ENCODE measurements around the gene NELFCD.
"Not testable (repeated sequence)": the region's sequence is repeated elsewhere in the genome, so short reads cannot be mapped to it uniquely, and the experiment has no call there.

The NELFCD gene

DNA sequence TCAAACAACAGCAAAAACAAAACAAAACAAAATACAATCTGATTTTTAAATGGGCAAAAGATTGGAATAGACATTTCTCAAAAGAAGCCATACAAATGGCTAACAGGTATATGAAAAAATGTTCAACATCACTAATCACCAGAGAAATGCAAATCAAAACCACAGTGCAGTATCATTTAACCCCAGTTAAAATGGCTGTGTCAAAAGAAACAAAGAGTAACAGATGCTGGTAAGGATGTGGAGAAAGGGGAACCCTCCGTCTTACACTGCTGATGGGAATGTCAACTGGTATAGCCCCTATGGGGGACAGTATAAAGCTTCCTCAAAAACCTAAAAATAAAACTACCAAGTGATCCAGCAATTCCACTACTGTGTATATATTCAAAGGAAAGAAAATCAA, 10.9 kb upstream of the NELFCD start:
- no peak for DNase-seq
- in situ Hi-C loops (cut with MboI; ENCODE audit: low pct_unique_long_range_greater_than_20kb, low sequenced_read_pairs), result no loop called here

GRCh38 chr20:58971429-58971828, 9.6 kb upstream of the NELFCD start:
- in situ Hi-C loops (cut with MboI; ENCODE audit: low pct_unique_long_range_greater_than_20kb, low sequenced_read_pairs), result no loop called here
- DNase-seq, result no peak

DNA sequence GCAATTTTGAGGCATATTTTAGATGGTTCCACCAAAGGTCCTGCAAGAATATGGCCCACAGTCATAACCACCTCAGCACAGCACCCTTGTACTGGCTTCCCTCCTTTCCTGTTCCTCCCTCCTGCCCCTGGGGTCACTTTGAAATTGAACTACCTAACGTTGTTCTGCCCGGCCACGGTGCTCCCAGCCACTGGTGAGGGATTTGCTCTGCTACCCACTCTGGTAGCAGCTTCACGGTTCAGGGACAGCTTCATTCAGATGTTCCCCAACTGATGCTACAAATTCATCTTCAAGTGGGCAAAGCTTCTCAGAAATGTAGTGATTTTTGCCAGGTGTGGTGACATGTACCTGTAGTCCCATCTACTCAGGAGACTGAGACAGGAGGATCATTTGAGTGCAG, 7.9 kb upstream of the NELFCD start:
- in situ Hi-C loops (cut with MboI; ENCODE audit: low pct_unique_long_range_greater_than_20kb, low sequenced_read_pairs), result no loop called here
- DNase-seq, result no peak

GRCh38 chr20:58973866-58974265, 7.2 kb upstream of the NELFCD start:
- no peak for DNase-seq
- in situ Hi-C loops (cut with MboI; ENCODE audit: low pct_unique_long_range_greater_than_20kb, low sequenced_read_pairs), result no loop called here

DNA sequence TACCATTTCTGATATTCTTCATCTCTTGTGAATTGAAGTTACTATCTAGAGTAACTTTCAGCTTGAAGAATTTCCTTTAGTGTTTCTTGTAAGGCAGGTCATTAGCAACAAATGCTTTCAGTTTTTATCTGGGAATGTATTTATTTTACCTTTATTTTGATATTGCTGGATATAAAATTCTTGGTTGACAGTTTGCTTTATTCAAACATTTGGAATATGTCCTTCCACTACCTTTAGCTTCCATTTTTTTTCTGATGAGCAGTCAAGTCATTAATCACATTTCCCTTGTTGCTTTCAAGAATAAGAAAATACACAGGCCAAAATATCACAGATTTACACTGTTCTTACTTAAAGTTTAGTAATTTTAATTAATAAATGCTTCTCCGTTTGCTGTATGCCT, 5.7 kb upstream of the NELFCD start:
- in situ Hi-C loops (cut with MboI; ENCODE audit: low pct_unique_long_range_greater_than_20kb, low sequenced_read_pairs), result no loop called here
- DNase-seq, result no peak

DNA sequence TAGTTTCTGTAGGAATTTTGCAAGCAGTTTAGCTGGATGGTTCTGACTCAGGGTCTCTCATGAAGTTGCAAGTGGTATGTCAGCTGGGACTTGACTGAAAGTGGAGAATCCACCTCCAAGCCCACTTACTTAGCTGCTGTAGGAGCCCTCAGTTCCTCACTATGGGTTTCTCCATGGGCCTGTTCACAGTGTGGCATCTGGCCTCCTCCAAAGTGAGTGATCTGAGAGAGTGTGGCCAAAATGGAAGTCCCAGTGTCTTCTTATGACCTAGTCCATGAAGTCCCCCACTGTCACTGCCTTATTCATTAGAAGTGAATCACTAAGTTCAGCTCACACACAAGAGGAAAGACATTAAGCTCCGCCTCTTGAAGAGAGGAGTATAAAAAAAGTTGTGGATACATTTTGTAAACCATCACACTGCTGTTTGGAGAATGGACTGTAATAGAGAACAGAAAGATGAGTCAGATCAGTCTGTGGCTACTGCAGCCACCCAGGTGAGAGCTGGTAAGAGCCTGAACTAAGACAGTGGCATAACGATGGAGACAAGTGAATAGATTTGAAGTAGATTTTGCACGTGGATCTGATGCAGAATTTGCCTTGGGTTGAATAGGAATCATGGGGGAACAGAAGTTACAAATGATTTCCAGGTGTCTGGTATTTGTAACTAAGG, 4.9 kb upstream of the NELFCD start:
- in situ Hi-C loops (cut with MboI; ENCODE audit: low pct_unique_long_range_greater_than_20kb, low sequenced_read_pairs), result no loop called here
- no peak for DNase-seq

DNA sequence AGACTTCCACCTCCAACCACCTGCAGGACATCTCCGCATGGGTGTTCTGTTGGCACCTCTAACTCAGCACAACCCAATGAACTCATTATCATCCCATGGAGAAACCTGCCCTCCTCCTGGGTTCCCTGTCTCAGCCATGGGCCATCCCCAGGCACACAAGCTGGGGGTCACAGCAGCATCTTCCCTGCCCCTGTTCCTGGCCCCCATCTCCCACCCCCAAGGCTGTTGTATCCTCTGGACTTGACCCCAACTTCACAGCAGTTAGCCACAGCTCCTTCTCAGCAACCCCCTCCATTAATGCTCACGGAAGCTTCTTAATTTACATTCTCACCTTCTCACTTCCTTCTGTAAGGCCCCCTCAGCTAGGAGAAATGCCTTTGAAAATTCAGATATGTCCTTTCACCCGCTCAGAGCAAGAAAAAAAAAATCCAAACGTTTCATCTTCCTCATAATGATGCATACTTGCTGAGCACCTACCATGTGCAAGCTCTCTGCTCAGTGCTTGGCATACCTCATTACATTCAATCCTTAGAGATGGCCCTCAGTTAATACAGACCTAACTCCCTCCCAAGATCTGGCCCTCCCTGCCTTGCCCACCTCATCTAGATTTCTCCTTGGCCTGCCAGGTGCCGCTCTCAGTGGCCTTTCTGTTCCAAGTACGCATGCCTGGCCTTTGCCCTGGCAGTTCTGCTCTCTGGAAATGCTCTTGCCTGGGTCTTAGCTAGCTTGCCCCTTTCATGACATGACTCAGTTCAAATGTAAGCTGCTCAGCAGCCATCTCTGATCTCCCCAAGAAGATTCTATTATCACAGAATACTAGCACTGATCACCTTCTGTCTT, 2.5 kb upstream of the NELFCD start:
- in situ Hi-C loops (cut with MboI; ENCODE audit: low pct_unique_long_range_greater_than_20kb, low sequenced_read_pairs), result no loop called here

DNA sequence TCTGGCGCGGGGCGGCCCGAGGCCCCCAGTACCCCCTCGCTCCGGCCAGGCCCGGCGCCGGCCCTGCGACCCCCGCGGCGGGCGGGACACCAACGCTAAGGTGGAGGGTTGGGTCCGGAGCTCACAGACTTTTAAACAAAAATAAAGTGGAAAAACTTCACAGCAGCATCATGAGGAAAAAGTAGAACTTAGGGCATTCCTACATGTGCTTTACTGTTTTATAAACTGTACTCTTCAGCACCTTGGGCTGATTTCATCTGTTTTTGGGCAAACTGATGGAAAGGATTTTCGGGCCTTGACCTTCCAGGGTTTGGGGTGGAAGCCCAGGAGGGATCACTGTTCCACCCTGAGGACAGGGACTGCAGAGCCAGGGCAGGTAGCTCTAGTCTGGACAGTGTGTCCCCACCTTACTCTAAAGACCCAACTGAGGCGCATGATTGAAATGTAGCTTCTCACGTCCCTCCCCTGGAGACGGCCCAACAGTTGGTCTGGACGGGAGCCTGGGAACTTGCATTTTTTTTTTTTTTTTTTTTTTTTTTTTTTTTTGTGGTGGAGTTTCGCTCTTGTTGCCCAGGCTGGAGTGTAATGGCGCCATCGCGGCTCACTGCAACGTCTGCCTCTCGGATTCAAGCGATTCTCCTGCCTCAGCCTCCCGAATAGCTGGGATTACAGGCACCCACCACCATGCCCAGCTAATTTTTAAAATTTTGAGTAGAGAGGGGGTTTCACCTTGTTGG, 740 bp downstream of the NELFCD start:
- peak; percentile 44 for DNase-seq
- in situ Hi-C loops (cut with MboI; ENCODE audit: low pct_unique_long_range_greater_than_20kb, low sequenced_read_pairs), result no loop called here

More for the DNA sequence above, 2.5 kb upstream of the NELFCD start:
- DNase-seq, result no peak

GRCh38 chr20:58982406-58983114, 1.5 kb downstream of the NELFCD start:
- no peak for DNase-seq
- in situ Hi-C loops (cut with MboI; ENCODE audit: low pct_unique_long_range_greater_than_20kb, low sequenced_read_pairs), result no loop called here

DNA sequence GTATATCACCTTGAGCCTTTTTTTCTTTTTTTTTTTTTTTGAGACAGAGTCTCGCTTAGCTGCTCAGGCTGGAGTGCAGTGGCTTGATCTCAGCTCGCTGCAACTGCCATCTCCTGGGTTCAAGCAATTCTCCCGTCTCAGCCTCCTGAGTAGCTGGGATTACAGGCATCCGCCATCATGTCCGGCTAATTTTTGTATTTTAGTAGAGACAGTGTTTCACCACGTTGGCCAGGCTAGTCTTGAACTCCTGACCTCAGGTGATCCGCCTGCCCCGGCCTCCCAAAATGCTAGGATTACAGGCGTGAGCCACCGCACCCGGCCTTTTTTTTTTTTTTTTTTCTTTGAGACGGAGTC, 2.0 kb downstream of the NELFCD start:
- DNase-seq; in situ Hi-C loops (cut with MboI; ENCODE audit: low pct_unique_long_range_greater_than_20kb, low sequenced_read_pairs): not testable (repeated sequence)

- in situ Hi-C loops (cut with MboI; ENCODE audit: low pct_unique_long_range_greater_than_20kb, low sequenced_read_pairs), result no loop called here
- DNase-seq, result no peak
Measured at GRCh38 chr20:58984691-58985090, 3.6 kb downstream of the NELFCD start.

- in situ Hi-C loops (cut with MboI; ENCODE audit: low pct_unique_long_range_greater_than_20kb, low sequenced_read_pairs), result no loop called here
- no peak for DNase-seq
Measured at GRCh38 chr20:58985656-58986055, 4.6 kb downstream of the NELFCD start.

- in situ Hi-C loops (cut with MboI; ENCODE audit: low pct_unique_long_range_greater_than_20kb, low sequenced_read_pairs), result no loop called here
- DNase-seq, result no peak
Measured at GRCh38 chr20:58986286-58986967, 5.4 kb downstream of the NELFCD start.

GRCh38 chr20:58986968-58987517, 6.0 kb downstream of the NELFCD start:
- in situ Hi-C loops (cut with MboI; ENCODE audit: low pct_unique_long_range_greater_than_20kb, low sequenced_read_pairs), result no loop called here
- DNase-seq, result no peak

DNA sequence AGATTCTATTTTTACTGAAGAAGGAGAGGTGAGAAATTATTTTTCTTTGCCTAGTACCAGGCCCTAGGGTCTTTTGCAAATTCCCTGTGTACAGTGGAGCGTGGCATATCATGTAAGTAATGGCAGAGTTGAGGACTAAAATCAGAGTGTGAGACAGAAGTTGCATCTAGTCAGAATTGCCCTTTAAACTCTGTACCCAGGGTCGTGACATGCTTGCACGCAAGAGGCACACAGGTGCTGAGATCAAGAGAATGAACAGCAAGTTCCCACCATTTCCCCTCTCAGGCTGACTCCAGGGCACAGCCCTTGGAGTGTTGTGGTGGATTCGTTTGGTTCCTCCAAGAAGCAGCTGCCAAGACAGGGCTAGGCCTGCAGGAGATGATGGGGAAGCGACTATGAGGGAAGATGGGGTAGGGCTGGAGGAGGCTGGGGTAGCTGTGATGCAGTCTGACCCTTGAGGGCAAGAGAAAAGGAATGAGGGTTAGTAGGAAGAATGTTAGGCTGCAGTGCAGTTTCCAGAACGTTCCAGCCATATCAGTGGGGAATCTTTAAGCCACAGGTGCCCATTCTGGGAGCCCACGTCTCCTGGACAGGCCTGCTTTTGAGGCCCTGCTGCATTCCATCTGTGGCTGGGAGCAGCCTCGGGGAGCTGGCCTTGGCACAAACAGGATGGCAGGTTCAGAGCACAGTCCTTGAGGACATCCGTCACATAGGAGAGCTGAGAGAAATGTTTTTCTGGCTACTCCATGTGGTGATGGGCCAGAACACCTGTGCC, 6.9 kb downstream of the NELFCD start:
- DNase-seq, result no peak
- in situ Hi-C loops (cut with MboI; ENCODE audit: low pct_unique_long_range_greater_than_20kb, low sequenced_read_pairs), result no loop called here

DNA sequence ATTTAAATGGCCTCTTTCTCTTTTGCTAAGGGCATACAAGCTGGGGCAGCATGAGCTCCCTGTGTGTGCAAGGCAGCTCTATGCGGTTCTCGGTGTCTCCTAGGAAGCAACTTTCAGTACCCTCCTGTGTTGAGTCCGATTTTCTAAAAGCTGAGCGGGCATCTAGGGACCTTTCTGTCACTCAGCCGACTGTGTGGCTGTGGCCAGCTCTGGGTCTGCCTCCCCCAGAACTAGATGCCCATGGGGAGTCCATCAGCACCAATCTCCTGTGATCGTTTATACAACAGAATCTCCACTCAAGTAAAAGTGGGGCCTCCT, 7.5 kb downstream of the NELFCD start:
- DNase-seq, result no peak
- in situ Hi-C loops (cut with MboI; ENCODE audit: low pct_unique_long_range_greater_than_20kb, low sequenced_read_pairs), result no loop called here

GRCh38 chr20:58989196-58989595, 8.1 kb downstream of the NELFCD start:
- no peak for DNase-seq
- in situ Hi-C loops (cut with MboI; ENCODE audit: low pct_unique_long_range_greater_than_20kb, low sequenced_read_pairs), result no loop called here

All from KBM-7 (cell line).